HCT116 (cell line): ENCODE results near the gene ABHD4. TPM values are rescaled to one million over a fixed set of nuclear protein-coding genes. Genes with fewer than 3 reads are reported as not detected.
"Not testable (repeated sequence)": the region's sequence is repeated elsewhere in the genome, so short reads cannot be mapped to it uniquely, and the experiment has no call there.

Source experiments
- ATAC-seq: fragments of 200-7000 bp; cut with Tn5 transposase; 2 replicates; pipeline ENCODE4 v1.9.1; 2020; ENCODE audit warnings: mild to moderate bottlenecking, moderate library complexity
- BruUV-seq: library from RNA; stranded (reverse); fragments of 400-500 nt; replicated peaks from 2 replicates; lab custom pipeline; 2021; lab: Mats Ljungman, UMichigan
- CTCF ChIA-PET: fragments of 300-600 bp; sonication (Branson Sonifier 250); formaldehyde crosslinking; loops from one replicate; lab custom pipeline; 2021; ENCODE audit warnings: antibody characterized with exemption; lab: Charles Lee
- POLR2A ChIA-PET: fragments of 300-600, 350-600 bp; sonication (Branson Sonifier 250); formaldehyde crosslinking; loops from one replicate; lab custom pipeline; 2021; ENCODE audit warnings: antibody characterized with exemption; lab: Charles Lee
- RAD21 ChIA-PET, 2 experiments: fragments of 300-600 bp; sonication (Branson Sonifier 250); formaldehyde crosslinking; loops; one replicate each; lab custom pipeline; 2023; ENCODE audit warnings: low total read pairs in 2 of 2; ENCODE audit not compliant: uncharacterized antibody in 2 of 2, unreplicated experiment in 2 of 2, low non-redundant PET in 1 of 2; lab: Charles Lee
- DNase-seq: peaks from one replicate; pipeline ENCODE4 v3.0.0-alpha.2; 2010; ENCODE audit warnings: low read depth, low spot score
- H2AFZ ChIP-seq: fragments of 200-600 bp; shearing (Covaris generic), sonication (generic); 2 replicates; pipeline ENCODE4 v1.6.1; 2017; ENCODE audit warnings: low read depth, mixed run types, mixed read lengths, antibody characterized with exemption, low read length; ENCODE audit not compliant: poor library complexity, severe bottlenecking
- H3K27ac ChIP-seq: 2 replicates; pipeline ENCODE4 v1.5.1; 2012; ENCODE audit warnings: low read depth, low read length
- H3K27me3 ChIP-seq: fragments of 200-600 bp; sonication (generic); 2 replicates; pipeline ENCODE4 v1.6.1; 2016; ENCODE audit warnings: mixed run types, low read length, mixed read lengths; ENCODE audit not compliant: insufficient read depth
- H3K36me3 ChIP-seq, 2 experiments: fragments of 200-500 bp in 1 of 2; fragments of 200-600 bp in 1 of 2; sonication (Bioruptor generic) in 1 of 2; sonication (generic) in 1 of 2; 2 replicates each; pipeline versions ENCODE4 v1.5.1 to v1.6.1; 2014 to 2016; ENCODE audit warnings: low read length in 2 of 2, inconsistent platforms in 1 of 2, mixed read lengths in 1 of 2, mixed run types in 1 of 2; ENCODE audit not compliant: insufficient read depth in 2 of 2, control insufficient read depth in 1 of 2
- H3K4me1 ChIP-seq, 2 experiments: fragments of 200-600 bp in 1 of 2; sonication (generic) in 1 of 2; 2 replicates each; pipeline versions ENCODE4 v1.5.1 to v1.6.1; 2012 to 2017; ENCODE audit warnings: low read length in 2 of 2, inconsistent platforms in 1 of 2, mild to moderate bottlenecking in 1 of 2, mixed read lengths in 1 of 2, mixed run types in 1 of 2, moderate library complexity in 1 of 2; ENCODE audit not compliant: insufficient read depth in 2 of 2, control insufficient read depth in 1 of 2
- H3K4me2 ChIP-seq: fragments of 200-600 bp; sonication (generic); 2 replicates; pipeline ENCODE4 v1.6.1; 2017; ENCODE audit warnings: mixed run types, low read length, mixed read lengths
- H3K4me3 ChIP-seq, 2 experiments: fragments of 200-600 bp in 1 of 2; sonication (generic) in 1 of 2; replicated peaks in 1 of 2; 2 replicates each; pipeline ENCODE4 v1.5.1; 2011 to 2016; ENCODE audit warnings: low read length in 2 of 2, control low read depth in 1 of 2, low read depth in 1 of 2, mild to moderate bottlenecking in 1 of 2, mixed read lengths in 1 of 2, mixed run types in 1 of 2
- H3K79me2 ChIP-seq: fragments of 200-600 bp; sonication (generic); 2 replicates; pipeline ENCODE4 v1.6.1; 2017; ENCODE audit warnings: mild to moderate bottlenecking, mixed run types, low read length, moderate library complexity, mixed read lengths; ENCODE audit not compliant: insufficient read depth
- H3K9ac ChIP-seq: fragments of 200-600 bp; sonication (generic); 2 replicates; pipeline ENCODE4 v1.6.1; 2016; ENCODE audit warnings: low read length, mixed read lengths
- H3K9me2 ChIP-seq: fragments of 200-600 bp; sonication (generic), shearing (Covaris generic); 2 replicates; pipeline ENCODE4 v1.6.1; 2017; ENCODE audit warnings: mixed run types, mild to moderate bottlenecking, moderate library complexity; ENCODE audit not compliant: insufficient read depth
- H3K9me3 ChIP-seq, 2 experiments: fragments of 200-500 bp in 1 of 2; fragments of 200-600 bp in 1 of 2; sonication (Bioruptor generic) in 1 of 2; sonication (generic) in 1 of 2; 2 replicates each; pipeline ENCODE4 v1.6.1; 2014 to 2017; ENCODE audit warnings: low read length in 2 of 2, mixed read lengths in 2 of 2, inconsistent platforms in 1 of 2, low read depth in 1 of 2, mild to moderate bottlenecking in 1 of 2, mixed run types in 1 of 2, moderate library complexity in 1 of 2; ENCODE audit not compliant: control insufficient read depth in 1 of 2, insufficient read depth in 1 of 2
- H4K20me1 ChIP-seq: fragments of 200-600 bp; sonication (generic), shearing (Covaris generic); 2 replicates; pipeline ENCODE4 v1.6.1; 2017; ENCODE audit warnings: mixed run types, mild to moderate bottlenecking, moderate library complexity; ENCODE audit not compliant: insufficient read depth
- CEBPB ChIP-seq: IDR thresholded peaks from 2 replicates; pipeline ENCODE4 v1.6.1; 2012; ENCODE audit warnings: low read depth
- EZH2phosphoT487 ChIP-seq: fragments of 200-600 bp; IDR thresholded peaks from 2 replicates; pipeline ENCODE4 v1.6.1; 2018; ENCODE audit warnings: antibody characterized with exemption, borderline replicate concordance
- POLR2A ChIP-seq: IDR thresholded peaks from 2 replicates; pipeline ENCODE4 v1.7.0; 2011; ENCODE audit warnings: borderline replicate concordance; ENCODE audit not compliant: insufficient read depth, insufficient read length; ENCODE audit errors: extremely low read depth
- SIN3A ChIP-seq: IDR thresholded peaks from 2 replicates; pipeline ENCODE4 v1.6.1; 2012; ENCODE audit warnings: low read depth
- SP1 ChIP-seq: IDR thresholded peaks from 2 replicates; pipeline ENCODE4 v1.6.1; 2012; ENCODE audit warnings: low read depth
- TCF7L2 ChIP-seq: IDR thresholded peaks from 2 replicates; pipeline ENCODE4 v1.7.0; 2011; ENCODE audit warnings: borderline replicate concordance, inconsistent platforms; ENCODE audit not compliant: insufficient read depth, insufficient read length; ENCODE audit errors: extremely low read depth
- intact Hi-C: fragments of 100-400 bp; cut with micrococcal nuclease; formaldehyde crosslinking; loops from 2 replicates; pipeline ENCODE4 v1.10.0; 2022
- total RNA-seq: library from RNA; stranded (reverse); gene quantifications from one replicate; pipeline ENCODE4 v1.2.1, GENCODE V29; 2021; ENCODE audit not compliant: unreplicated experiment
- TF ChIP-seq, protein P1 (sequence below): IDR thresholded peaks from 2 replicates; pipeline ENCODE4 v1.6.1; 2012

The ABHD4 gene
- total RNA-seq, 1 experiment from 2014 or later, result 9.4 TPM

- no TSS peak for BruUV-seq
- ChIA-PET RAD21 (no interaction called here), CTCF (interaction anchor here (1.0 kb wide), 1 partner anchor 25 kb away, joined by 4 read pairs; no protein-coding TSS in a partner anchor), POLR2A (no interaction called here)
- ATAC-seq (peak; percentile 98), DNase-seq (peak; percentile 76)
- Histone ChIP-seq H3K4me1 (peaks cover 17 to 23% of the 10 kb centered on the region in 2 experiments), H3K4me3 (peak overlapping the region; percentile 11 to 39; a peak in 2 of 4 replicates), H3K4me2 (peak overlapping the region; percentile 73), H3K36me3 (no peaks in the 10 kb centered on the region), H2AFZ (peak overlapping the region; percentile 65), H3K27me3 (no peaks in the 10 kb centered on the region), H3K9me2 (no peaks in the 10 kb centered on the region), H3K79me2 (no peaks in the 10 kb centered on the region), H4K20me1 (no peaks in the 10 kb centered on the region), H3K9ac (peak overlapping the region; percentile 58), H3K9me3 (no peaks in the 10 kb centered on the region), H3K27ac (peak overlapping the region; percentile 8; the same call in 1 of the 2 replicates)
- TF ChIP-seq POLR2A, result no peak
- peak; percentile 57; the same call in 1 of the 2 replicates for TF ChIP-seq SP1
- no peak for TF ChIP-seq SIN3A
- TF ChIP-seq, protein P1, sequence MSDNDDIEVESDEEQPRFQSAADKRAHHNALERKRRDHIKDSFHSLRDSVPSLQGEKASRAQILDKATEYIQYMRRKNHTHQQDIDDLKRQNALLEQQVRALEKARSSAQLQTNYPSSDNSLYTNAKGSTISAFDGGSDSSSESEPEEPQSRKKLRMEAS, result peak; percentile 25; the same call in 1 of the 2 replicates
- peak; percentile 38; the same call in 1 of the 2 replicates for TF ChIP-seq CEBPB
- no peak for TF ChIP-seq EZH2phosphoT487
- no peak for TF ChIP-seq TCF7L2
- intact Hi-C loops, result no loop called here
These were observed 16.2 kb downstream of the ABHD4 start for GRCh38 chr14:22614240-22614799.

GRCh38 chr14:22615765-22616164 is 17.7 kb downstream of the ABHD4 start:
- H3K4me3 ChIP-seq, H3K9me3 ChIP-seq, H4K20me1 ChIP-seq, BruUV-seq, H3K27me3 ChIP-seq, H2AFZ ChIP-seq, H3K27ac ChIP-seq, H3K79me2 ChIP-seq, ATAC-seq, DNase-seq, H3K36me3 ChIP-seq, H3K9ac ChIP-seq, H3K4me2 ChIP-seq, CTCF ChIA-PET, intact Hi-C loops, H3K9me2 ChIP-seq, POLR2A ChIA-PET, RAD21 ChIA-PET: not testable (repeated sequence)
- H3K4me1 ChIP-seq, result peaks cover 17 to 23% of the 10 kb centered on the region in 2 experiments
